Stimulated activated CD4-positive, alpha-beta T cell treated with anti-CD3 and anti-CD28 coated beads, Interleukin-1b, Interleukin-23, amount 100 ng/mL, for 24 hours (primary cell): ENCODE measurements around the gene TANC2.
"Not testable (repeated sequence)": the region's sequence is repeated elsewhere in the genome, so short reads cannot be mapped to it uniquely, and the experiment has no call there.

Experiments
- DNase-seq, 4 experiments: peaks; one replicate each; pipeline ENCODE4 v3.0.0-alpha.2; 2020; ENCODE audit warnings: low read depth in 4 of 4, low spot score in 1 of 4

Gene TANC2

DNA sequence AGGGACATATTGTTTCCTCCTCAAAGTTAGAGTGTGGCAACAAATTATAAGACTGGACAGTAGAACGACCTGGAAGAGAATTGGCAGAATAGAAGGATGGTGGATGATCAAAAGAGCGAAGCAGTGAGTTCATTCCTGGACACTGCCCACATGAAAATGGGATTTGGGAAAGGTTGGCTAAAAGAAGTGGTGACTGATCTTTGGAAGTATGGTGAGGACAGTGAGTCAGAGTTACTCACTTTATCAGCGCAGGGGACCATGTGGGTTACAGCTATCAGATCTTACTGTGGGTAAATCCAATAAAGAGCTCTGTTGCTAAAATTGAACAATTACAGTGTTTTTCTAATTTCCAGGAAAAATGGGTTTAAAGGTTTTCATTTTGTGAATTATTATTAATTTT is 2.7 kb upstream of the TANC2 start:
- DNase-seq, result no peak

DNA sequence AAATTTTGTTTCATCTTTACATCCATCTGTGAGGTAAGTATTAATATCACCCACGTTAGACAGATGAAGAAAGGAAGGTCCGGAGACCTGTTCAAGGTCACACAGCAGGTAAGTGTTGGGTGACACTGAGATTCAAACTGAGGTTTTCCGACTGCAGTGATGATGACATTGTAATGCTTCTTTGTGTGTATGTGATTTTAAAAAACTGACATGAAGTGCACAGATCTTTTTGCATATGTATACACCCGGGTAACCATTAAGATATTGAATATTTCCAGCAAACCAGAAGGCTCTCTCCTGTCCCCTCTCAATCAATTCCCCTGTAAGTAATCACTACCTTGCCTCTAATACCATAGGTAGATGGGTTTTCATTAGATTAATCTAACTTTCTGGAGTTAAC is 1.5 kb upstream of the TANC2 start:
- no peak for DNase-seq

DNA sequence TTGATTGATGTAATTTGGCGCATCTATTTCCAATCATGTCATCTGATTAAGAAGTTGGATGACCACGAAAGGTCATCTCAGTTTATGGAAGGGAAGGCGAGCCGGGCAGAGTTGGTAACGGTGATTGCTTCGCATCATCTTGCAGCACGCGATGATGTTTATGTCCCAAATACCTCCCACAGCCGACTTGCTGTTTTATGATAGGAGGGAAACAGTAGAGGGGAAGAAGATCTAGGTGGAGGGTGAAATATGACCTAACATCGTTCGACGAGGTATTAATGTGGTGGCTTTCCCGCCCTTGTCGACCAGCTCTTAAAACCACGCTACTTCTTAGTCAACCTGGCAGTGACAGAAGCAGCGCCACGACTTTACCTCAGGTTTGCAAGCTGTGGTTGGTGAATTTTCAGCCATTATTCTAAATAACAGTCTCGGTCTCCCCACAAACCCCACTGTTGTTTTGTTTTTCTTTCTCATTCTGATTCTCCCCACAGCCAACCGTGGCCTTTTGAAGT is 805 bp upstream of the TANC2 start:
- DNase-seq, result peak; percentile 10 to 41 (median 18)

DNA sequence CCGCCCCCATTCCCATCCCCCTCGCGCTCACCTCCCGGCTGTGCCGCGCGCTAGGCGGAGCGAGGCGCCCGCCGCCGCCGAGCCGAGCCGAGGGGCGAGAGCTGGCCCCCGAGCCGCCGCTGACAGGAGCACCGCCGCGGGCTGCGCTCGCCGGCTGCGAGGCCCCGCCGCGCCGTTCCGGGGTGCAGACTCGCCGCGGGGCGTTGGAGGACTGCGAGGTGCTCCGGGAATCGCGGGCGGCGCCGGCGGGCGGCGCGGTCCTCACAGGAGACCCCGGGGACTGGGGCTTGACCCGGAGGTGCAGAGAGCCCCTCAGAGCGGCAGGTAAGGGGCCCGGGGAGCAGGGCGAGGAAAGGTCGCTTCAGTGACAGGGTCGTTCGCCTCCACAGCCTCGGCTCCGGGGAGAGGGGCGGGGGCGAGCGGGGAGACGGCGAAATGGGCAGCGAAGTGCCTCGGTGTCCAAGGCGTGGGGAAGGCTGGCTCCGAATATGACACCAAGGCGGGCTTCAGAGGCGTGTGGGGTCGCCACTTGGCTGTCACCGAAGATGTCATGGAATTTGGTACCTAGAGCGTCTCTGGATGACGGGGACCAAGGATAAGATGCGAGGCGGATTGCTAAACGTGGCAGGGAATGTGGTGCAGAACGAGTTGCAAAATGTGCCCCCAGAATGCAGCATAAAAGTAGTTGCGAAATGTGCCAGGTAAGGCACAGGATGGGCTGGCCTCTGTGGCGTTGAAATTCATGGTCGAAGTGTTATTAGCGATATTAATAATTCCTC is 580 bp downstream of the TANC2 start:
- peak; percentile 15 to 55 (median 46) for DNase-seq

DNA sequence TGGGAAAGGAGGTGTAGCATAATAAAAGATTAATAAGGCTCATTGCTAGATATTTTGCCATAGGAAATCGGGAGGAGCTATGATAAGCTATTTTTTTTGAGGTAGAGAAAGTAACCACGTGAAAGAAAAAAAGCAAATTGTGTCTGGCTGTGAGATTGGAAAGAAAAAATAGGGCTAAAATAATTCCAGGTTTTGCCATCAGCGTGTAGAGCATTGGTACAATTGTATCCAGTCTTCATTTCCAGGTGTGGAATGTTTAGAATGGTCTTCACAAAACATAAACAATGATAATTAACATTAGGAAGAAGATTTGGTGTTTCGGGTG is 1.1 kb downstream of the TANC2 start:
- DNase-seq, result no peak

DNA sequence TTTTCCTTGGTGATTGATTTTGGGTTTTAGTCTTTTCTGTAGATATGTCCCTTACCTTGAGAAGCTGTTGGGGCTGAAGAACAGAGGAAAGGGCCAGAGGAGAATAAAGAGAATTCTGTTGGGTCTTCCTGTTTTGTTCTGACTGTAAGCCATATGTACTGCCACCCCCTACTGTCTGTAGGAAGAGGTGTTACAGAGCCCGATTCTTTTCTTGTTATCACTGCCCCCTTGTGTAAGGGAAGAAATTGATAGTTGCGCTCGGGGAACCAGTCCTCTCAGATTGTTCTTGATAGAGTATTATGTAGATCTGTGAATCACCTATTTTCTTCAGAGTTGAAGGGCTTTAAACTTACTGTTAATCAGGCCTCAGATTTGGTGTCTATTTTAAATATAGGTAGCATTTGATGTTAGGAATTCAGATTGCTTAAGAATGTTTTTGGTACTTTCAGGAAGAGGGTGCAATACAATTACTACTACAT is 2.4 kb downstream of the TANC2 start:
- DNase-seq, result peak in 1 of 4 experiments; percentile 1

DNA sequence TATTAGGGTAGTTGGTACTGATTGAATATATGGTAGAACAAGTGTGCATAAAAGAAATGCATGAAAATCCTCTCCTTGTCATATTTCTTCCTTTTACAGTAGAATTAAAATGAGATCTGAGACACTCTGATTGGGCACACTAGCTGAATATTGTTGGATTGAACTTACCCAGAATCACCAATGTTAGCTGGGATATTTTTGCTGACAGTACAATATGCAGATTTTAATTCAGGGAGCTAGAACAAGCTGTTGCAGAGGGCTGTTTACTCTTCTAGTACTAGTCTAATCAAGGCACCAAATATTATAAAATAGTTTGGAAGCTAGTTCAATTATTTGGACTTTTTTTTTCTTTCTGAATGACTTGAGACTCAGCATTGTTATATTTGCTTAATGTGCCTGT is 4.6 kb downstream of the TANC2 start:
- DNase-seq, result no peak

DNA sequence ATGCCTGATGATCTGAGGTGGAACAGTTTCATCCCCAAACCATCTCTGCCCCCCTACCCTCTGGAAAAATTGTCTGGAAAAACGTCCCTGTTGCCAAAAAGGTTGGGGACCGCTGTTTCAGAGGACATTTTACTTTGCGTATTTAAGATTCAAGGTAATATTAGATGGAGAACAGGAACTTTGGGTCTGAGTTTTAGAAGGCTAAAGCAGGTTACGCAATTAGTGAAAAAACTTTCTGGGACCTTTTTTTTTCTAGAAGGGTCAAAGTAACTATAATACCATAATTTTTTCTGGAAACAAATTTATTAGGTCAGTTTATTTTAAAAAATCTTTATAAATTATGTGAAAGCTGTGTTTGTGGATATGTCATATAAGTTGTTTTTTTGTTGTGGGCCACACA is 5.8 kb downstream of the TANC2 start:
- no peak for DNase-seq

DNA sequence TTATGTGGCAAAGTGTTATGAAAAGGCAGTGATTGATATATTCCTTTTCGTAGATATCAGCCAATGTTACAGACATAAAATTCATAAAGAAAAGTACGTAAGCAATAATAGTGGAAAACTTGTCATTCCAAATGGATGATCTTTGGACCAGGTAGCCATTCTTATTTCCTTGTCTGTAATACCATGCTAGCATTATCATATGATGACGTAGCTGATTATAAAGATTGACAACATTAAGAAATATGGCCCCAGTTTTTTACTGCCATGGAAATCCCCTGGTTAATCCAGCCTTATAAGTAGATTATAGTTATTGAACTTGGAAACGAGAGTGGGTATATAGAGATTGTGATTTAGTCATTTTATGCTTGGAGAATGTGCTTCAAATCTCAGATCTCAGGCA is 8.8 kb downstream of the TANC2 start:
- DNase-seq, result no peak

DNA sequence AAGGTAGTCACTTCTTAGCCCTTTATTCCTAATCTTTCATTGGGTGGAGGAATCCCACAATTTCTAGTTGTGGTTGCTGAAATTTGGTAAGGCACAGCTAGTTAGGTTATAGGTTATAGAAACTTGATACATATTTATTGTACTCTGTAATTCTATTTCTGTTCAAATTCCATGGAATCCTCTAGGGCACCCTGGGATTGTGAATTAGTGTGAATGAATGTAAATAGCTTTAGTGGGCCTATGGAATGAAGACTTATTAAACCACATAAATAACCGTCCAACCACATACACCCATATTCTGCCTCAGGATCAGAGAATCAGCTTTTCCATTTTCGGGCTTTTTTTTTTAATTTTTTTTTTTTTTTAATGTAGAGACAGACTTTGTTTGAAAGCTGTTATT is 9.2 kb downstream of the TANC2 start:
- DNase-seq, result no peak

DNA sequence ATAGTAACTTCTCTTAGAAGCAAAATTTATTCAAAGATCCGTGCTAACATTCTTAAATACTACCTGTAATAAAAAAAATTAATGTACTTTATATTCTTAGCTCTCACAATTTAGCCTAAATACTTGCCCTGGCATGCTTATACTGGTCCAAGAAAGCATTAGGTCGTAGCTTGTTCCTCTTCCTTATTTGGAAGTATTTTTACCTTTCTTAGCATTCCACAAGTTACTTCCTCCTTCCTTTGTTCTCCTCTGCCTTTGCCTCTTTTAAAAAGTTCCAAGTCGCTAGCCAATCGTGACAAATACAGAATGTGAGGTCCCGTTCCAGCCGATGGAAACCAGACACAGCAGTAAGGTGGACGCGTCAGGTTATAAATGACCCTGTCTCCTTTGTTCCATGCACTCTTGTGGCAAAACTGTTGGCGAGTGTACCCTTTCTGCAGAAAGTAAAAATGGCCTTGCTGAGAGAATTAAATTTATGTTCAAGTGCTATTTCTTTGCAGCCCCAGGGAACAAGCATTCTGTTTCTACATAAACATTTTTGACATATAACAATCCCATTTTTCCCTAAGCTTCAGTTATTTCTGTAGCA is 10.7 kb downstream of the TANC2 start:
- DNase-seq, result not testable (repeated sequence)

DNA sequence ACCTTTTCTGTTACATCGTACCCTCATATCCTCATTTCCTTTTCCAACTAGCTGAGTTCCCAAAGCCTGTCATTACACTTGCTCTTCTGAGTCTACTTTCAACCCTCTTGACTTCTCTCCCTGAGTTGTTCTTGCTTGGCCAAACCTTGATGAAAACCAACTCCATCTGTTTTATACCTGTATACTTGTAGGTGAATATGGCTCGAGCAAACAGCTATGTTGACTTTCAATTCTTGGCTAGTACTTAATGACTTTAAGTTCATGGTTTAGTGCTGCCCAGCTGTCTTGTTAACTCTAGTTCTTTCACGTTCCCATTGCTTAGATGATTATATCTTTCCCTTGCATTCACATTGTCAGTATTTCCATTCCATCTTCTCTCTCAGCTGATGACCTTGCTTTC is 14.8 kb downstream of the TANC2 start:
- no peak for DNase-seq

DNA sequence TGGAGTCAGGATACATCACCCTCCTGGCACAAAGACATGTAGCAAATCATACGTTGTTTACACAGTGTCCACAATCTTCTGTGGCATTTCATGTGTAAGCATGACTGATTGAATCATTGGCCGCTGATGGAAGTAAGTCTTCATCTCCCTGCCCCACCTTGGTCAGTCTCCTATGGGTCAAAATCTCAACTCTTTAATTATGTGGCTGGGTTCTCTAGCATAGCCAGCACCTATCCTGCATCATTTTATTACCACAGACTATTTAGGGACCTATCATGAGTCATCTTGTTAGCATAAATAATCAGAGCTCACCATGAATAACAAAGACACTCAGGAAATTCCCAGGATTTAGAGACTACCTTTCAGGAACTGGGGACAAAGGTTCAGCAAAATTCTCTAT is 15.9 kb downstream of the TANC2 start:
- DNase-seq, result no peak

DNA sequence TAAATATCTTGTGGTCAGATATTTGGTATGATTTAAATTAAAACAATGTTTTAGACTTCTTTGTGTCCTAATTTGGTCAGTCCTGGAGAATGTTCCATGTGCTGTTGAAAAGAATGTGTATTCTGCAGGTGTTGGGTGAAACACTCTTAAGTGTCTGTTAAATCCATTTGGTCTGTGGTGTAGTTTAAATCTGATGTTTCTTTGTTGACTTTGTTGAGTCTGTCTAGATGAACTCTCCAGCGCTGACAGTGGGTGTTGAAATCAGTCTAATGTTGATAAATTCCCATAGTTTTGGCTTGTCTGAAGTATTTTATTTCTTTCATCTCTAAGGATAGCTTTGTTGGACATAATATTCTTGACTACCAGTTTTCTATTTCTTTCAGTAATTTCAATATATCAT is 18.8 kb downstream of the TANC2 start:
- DNase-seq, result no peak

DNA sequence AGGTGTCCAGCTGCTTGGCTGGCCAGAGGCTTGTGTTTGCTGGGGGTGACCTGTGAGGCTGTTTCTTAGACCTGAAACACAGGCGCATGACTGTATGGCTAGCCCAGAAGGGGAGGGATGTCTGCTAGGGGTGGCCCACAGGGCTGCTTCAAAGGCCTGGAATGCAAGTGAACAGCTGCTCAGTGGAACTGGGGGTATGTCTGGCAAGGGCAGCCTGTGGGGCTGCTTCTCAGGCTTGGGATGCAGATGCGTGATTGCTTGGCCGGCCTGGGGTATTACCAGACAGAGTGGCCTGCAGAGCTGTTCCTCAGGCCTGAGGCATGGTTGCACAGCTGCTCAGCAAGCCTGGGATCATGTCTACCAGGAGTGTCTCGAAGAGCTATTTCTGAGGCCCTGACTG is 20.5 kb downstream of the TANC2 start:
- no peak for DNase-seq

DNA sequence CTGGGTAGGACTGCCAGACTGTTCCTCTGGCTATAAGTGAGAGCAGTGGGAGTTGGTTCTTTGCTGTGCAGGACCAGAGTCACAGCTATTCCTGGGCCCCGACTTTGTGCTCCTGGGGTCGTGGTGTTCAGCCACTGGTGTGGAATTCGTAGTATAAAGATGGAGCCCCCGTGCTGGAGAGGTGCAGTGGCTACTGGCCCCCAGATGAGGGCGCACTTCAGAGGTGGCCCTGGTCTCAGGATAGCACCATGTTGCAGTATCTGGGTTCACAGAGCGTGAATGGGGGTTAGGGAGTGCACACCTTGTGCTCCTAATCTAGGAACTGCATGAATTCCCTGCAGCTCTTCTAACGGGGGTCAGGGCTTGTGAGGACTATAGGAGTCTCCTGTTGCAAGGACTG is 21.1 kb downstream of the TANC2 start:
- no peak for DNase-seq

DNA sequence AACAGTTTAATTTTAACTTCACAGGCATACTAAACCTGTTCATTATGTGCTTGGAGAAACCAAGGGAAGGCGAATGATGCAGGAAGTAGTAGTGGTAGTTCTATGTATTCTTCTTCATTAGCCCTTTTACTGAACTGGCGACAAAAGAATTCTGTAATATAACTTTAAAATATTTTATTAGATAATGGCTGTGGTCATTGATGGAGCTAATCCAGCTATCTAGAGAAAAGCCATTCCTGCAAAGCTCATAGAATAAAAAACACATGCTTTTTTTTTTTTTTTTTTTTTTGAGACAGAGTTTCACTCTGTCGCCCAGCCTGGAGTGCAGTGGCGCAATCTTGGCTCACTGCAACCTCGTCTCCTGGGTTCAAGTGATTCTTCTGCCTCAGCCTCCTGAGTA is 23.5 kb downstream of the TANC2 start:
- no peak for DNase-seq

DNA sequence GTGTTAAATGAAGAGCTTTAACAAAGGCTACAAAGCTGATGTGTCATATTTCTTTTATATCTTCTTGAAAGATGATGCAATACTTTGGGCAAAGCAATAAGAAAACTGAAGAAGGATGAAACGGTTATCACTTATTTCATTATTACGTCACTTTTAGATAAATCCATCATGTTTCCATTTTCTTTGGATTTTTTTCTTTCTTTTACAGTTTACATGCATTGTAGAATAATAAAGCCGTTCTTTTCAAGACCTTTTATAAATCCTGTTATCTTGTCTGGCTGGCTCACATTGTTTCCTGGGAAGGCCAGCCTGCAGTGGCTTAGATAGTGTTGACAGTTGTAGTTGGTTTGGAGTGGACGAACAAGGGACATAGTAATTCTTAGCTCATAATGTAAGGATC is 28.9 kb downstream of the TANC2 start:
- no peak for DNase-seq

DNA sequence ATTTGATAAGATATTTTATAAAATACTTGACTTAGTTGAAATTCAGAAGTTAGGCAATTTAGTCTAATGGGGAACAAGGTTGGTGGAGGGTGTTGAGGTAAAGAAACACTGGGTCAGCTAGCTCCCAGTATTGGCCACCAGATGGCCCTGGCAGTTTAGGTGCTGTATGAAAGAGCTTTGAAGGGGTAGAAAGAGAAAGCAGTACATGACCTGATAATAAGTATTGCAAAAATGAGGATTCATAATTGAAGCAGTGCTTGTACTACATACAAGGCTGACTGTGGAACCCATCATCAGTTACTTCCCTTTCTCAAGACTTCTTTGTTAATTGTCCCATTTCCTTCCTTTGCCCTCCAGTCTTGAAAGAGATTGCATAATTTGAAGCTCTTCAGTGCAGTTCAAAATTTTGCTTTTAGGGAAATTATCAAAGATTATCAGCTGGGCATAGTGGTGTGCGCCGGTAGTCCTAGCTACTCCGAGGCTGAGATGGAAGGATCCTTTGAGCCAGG is 29.4 kb downstream of the TANC2 start:
- DNase-seq, result no peak

DNA sequence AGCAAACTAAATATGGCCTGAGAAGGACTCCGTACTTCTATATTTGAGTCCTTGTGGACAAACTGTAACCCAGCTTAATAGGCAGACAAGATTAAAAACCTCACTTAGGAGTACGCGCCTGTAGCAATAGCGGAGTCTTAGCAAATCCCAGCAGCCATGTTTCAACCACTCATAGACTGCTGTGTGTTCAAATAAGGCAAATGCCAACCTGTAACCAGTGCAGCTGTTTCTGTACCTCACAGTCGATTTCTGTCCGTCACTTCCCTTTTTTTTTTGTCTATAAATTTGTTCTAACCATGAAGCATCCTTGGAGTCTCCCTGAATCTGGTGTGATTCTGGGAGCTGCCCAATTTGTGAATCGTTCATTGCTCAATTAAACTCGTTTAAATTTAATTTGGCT is 30.2 kb downstream of the TANC2 start:
- DNase-seq, result no peak

DNA sequence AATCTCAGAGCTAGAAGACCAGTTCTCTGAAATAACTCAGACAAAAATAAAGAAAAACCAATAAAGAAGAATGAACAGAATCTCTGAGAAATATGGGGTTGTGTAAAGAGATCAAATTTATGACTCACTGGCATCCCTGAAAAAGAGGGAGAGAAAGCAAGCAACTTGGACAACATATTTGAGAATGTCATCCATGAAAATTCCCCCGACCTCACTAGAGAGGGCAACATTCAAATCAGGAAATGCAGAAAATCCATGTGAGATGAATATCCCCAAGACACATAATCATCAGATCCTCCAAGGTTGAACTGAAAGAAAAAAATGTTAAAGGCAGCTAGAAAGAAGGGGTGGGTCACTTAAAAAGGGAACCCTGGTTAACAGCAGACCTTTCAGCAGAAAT is 32.1 kb downstream of the TANC2 start:
- no peak for DNase-seq

DNA sequence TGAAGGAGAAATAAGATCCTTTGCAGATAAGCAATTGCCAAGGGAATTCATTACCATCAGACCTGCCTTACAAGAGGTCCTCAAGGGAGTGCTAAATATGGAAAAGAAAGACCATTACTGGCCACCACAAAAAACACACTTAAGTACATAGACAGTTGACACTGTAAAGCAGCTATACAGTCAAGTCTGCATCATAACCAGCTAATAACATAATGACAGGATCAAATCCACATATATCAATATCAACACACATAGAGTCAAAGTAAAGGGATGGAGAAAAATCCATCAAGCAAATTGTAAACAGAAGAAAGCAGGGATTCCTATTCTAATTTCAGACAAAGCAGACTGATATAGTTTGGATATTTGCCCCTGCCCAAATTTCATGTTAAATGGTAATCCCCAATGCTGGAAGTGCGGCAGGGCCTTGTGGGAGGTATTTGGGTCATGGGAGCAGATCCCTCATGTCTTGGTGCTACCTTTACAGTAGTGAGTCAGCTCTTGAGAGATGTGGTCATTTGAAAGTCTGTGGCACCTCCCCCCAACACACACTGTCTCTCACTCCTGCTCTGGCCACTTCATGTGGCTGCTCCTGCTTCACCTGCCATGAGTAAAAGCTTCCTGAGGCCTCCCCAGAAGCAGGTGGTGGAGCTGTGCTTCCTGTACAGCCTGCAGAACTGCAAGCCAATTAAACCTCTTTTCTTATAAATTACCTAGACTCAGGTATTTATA is 32.8 kb downstream of the TANC2 start:
- no peak for DNase-seq
